BLaER1 (cell line): ENCODE data around the gene RLF.

Source experiments
- H3K27ac ChIP-seq: shearing (Covaris generic); formaldehyde crosslinking; 2 replicates; pipeline ENCODE4 v1.8.1; 2022
- H3K27me3 ChIP-seq: shearing (Covaris generic); formaldehyde crosslinking; 2 replicates; pipeline ENCODE4 v1.8.1; 2022
- H3K36me3 ChIP-seq: shearing (Covaris generic); formaldehyde crosslinking; 2 replicates; pipeline ENCODE4 v1.8.1; 2022
- H3K4me1 ChIP-seq: shearing (Covaris generic); formaldehyde crosslinking; 2 replicates; pipeline ENCODE4 v1.8.1; 2022
- H3K4me2 ChIP-seq: shearing (Covaris generic); formaldehyde crosslinking; 2 replicates; pipeline ENCODE4 v1.8.1; 2022
- H3K4me3 ChIP-seq: shearing (Covaris generic); formaldehyde crosslinking; 2 replicates; pipeline ENCODE4 v1.8.1; 2022
- H3K9ac ChIP-seq: shearing (Covaris generic); formaldehyde crosslinking; 2 replicates; pipeline ENCODE4 v1.8.1; 2022
- H3K9me3 ChIP-seq: shearing (Covaris generic); formaldehyde crosslinking; 2 replicates; pipeline ENCODE4 v1.8.1; 2022
- H4K20me1 ChIP-seq: shearing (Covaris generic); formaldehyde crosslinking; 2 replicates; pipeline ENCODE4 v1.8.1; 2022
- Cebpa-rat ChIP-seq: shearing (Covaris generic); IDR thresholded peaks from 2 replicates; pipeline ENCODE4 v1.8.1; 2022

RLF gene

DNA sequence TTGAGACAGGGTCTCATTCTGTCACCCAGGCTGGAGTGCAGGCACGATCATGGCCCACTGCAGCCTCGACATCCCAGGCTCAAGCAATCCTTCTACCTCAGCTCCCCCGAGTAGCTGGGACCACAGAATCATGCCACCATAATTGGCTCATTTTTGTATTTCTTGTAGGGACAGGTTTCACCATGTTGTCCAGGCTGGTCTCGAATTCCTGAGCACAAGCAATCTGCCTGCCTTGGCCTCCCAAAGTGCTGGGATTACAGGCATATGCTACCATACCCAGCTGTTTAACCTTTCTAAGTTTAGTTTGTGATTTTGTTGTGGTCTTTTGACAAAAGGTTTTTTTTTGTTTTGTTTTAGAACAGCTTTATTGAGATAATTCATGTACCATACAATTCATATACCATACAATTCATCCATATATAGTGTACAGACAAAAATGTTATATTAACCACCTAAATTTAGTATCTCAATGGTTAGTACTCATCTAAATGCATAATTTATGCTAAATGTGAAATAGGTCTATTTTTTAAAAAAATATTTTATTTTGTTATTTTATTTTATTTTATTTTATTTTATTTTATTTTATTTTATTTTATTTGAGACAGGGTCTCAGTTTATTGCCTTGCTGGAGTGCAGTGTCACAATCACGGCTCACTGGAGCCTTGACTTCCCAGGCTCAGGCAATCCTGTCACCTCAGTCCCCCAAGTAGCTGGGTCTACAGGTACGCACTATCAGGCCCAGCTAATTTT, 105.8 kb downstream of the RLF start:
- Histone ChIP-seq H3K4me2 (no peak overlapping the region), H3K27ac (no peak overlapping the region), H3K9me3 (no peaks in the 10 kb centered on the region), H3K27me3 (no peaks in the 10 kb centered on the region), H3K9ac (no peak overlapping the region), H3K4me1 (0 out of 2 replicates have a peak, but pooled peaks cover 6% of the 10 kb centered on the region), H3K4me3 (no peak overlapping the region), H4K20me1 (peaks cover 26% of the 10 kb centered on the region), H3K36me3 (peaks cover 97% of the 10 kb centered on the region)
- no peak for TF ChIP-seq Cebpa-rat

DNA sequence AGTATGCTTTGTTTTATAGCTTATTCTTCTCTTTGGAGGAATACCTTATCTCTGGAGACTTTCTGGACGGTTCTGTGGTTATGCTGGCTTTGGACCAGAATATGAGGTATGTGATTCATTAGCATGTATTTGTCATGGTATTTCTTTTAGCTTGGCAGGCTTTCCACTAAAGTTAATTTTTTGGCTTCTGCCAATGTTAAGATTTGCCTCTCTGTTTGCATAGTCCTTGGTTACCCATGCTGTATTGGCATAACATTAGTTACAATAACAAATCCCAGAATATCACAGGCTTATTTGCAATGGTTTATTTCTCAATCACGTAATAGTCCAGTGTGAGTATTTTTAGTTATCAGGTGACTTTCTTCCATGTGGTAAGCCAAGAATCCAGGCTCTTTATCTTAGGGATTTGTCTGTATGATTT, 106.6 kb downstream of the RLF start:
- H4K20me1 ChIP-seq: peaks cover 26% of the 10 kb centered on the region
- H3K4me2 ChIP-seq: no peak overlapping the region
- no peak for TF ChIP-seq Cebpa-rat
- H3K27me3 ChIP-seq: no peaks in the 10 kb centered on the region
- H3K9me3 ChIP-seq: no peaks in the 10 kb centered on the region
- H3K4me3 ChIP-seq: no peak overlapping the region
- H3K36me3 ChIP-seq: peaks cover 97% of the 10 kb centered on the region
- H3K9ac ChIP-seq: no peak overlapping the region
- H3K4me1 ChIP-seq: 0 out of 2 replicates have a peak, but pooled peaks cover 6% of the 10 kb centered on the region
- no peak overlapping the region for H3K27ac ChIP-seq

DNA sequence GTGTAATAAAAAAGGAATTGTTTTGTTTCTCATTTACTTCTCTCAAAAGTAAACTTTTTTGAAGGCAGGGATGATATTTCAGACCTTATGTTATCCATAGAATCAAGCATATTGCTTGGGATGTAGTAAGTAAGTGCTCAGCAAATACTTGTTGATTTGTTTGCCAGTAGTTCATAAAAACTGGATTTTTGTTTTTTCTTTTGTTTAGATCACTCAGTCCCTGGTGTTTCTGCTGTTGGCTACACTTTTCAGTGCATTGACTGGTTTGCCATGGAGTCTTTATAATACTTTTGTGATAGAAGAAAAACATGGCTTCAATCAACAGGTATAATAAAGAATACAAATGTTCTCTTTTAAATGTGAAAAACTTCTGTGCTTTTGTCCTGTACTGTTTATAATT, 107.0 kb downstream of the RLF start:
- Histone ChIP-seq H3K9ac (no peak overlapping the region), H3K4me2 (no peak overlapping the region), H3K36me3 (peaks cover 97% of the 10 kb centered on the region), H3K27ac (no peak overlapping the region), H3K27me3 (no peaks in the 10 kb centered on the region), H3K9me3 (no peaks in the 10 kb centered on the region), H3K4me3 (no peak overlapping the region), H4K20me1 (peaks cover 26% of the 10 kb centered on the region), H3K4me1 (0 out of 2 replicates have a peak, but pooled peaks cover 2% of the 10 kb centered on the region)
- no peak for TF ChIP-seq Cebpa-rat

DNA sequence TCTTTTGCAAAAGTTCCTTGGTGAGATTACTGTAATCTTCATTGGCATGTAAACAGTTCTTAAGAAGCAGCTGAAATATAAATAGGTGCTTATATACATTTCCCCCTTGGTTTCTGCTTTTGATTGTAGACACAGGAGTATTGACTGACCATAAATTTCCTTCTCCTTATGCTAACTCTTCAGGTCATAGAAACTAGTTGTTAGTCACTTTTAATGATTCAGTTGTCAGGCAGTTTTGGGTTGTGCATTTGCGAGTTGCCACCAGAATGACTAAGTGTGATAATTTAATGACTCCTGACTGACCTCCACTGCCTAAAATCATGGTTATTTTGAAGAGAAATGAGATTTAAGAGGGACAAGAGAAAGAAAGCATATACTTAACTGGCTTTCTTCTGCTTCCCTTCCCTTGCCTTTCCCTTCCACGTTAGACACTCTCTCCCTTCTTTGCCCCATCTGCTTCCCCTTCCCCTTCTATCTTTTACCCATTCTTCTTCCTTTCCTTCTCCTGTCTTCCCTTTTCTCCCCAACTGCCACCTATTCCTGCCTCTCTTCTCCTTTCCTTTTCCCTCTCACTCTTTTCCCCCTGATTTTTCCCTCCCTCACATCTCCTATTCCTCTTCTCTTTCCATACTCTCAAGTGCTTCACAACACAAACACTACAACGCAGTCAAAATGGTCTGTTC, 109.1 kb downstream of the RLF start:
- H4K20me1 ChIP-seq: peaks cover 17% of the 10 kb centered on the region
- no peak for TF ChIP-seq Cebpa-rat
- H3K4me3 ChIP-seq: no peak overlapping the region
- no peak overlapping the region for H3K4me2 ChIP-seq
- no peaks in the 10 kb centered on the region for H3K27me3 ChIP-seq
- no peak overlapping the region for H3K9ac ChIP-seq
- no peaks in the 10 kb centered on the region for H3K9me3 ChIP-seq
- H3K4me1 ChIP-seq: no peaks in the 10 kb centered on the region
- no peak overlapping the region for H3K27ac ChIP-seq
- peaks cover 94% of the 10 kb centered on the region for H3K36me3 ChIP-seq

DNA sequence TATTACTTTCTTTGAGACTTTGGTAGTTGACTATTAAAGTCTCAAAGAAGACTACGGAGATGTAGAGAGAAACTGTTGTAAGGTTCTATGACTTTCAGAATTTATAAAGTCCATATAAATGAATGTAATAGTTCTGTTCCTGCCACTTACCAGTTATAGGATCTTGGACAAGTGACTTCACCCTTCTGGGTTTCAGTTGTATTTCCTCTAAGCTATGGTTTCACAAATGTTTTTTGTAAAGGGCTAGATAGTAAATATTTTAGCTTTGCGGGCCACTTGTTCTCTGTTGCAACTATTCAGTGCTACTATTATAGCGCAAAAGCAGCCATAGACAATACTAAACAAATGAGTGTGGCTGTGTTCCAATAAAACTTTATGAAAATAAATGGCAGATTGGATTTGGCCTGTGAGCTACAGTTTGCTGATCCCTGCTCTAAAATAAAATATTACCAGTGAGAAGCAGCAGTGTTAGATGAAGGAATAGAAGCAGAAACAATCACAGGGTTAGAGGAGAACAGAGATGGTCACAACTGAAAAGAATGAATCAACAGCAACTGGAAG, 111.5 kb downstream of the RLF start:
- no peak for TF ChIP-seq Cebpa-rat
- no peaks in the 10 kb centered on the region for H3K27me3 ChIP-seq
- no peaks in the 10 kb centered on the region for H4K20me1 ChIP-seq
- no peaks in the 10 kb centered on the region for H3K4me1 ChIP-seq
- H3K27ac ChIP-seq: no peak overlapping the region
- H3K4me3 ChIP-seq: no peak overlapping the region
- peaks cover 97% of the 10 kb centered on the region for H3K36me3 ChIP-seq
- no peak overlapping the region for H3K4me2 ChIP-seq
- no peak overlapping the region for H3K9ac ChIP-seq
- no peaks in the 10 kb centered on the region for H3K9me3 ChIP-seq

DNA sequence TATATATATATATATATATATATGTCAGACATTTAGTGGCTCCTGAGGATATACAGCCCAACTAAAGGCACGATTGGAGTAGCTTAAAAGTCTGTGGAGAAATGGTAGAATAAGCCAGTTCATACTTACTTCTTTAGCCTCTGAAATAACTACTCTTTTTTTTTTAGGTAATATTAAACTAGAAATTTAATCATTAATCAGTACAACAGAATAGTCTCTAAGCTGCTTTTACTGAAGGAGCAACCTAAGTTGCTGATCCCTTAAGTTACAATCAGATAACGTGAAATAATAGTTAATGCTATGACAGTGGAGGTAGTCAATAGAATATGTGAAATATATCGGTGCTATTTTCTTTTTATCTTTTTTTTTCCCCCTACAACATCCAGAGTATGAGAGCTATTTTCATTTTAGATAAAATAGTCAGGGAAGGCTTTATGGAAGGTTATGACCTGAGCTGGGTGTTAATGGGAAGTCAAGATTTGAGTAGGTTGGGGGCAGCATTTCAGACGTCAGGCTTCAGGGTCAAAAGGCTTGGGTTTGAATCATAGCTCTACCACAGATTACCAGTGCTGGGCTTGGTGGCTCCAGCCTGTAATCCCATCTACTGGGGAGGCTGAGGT, 112.5 kb downstream of the RLF start:
- peaks cover 91% of the 10 kb centered on the region for H3K36me3 ChIP-seq
- no peaks in the 10 kb centered on the region for H4K20me1 ChIP-seq
- no peaks in the 10 kb centered on the region for H3K4me1 ChIP-seq
- H3K4me2 ChIP-seq: no peak overlapping the region
- H3K27me3 ChIP-seq: no peaks in the 10 kb centered on the region
- no peak overlapping the region for H3K27ac ChIP-seq
- no peak overlapping the region for H3K4me3 ChIP-seq
- H3K9ac ChIP-seq: no peak overlapping the region
- no peak for TF ChIP-seq Cebpa-rat
- no peaks in the 10 kb centered on the region for H3K9me3 ChIP-seq

DNA sequence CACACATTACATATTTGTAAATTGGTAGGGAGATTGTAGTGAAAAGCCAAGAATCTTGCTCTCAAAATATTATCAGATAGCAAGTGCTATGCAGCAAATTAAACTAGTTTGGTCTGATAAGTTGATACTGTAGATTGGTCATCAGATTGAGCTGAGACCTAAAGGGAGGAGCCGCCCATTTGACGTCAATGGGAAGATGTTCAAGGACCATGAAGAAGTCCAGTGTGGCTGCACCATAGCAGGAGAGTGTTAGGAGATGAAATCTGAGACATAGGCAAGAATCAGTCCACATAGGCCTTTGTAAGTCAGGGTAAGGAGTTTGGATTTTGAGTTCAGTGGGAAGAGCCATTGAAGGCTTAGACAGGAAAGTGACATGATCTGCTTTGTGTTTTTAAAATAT, 113.1 kb downstream of the RLF start:
- Histone ChIP-seq H3K9ac (no peak overlapping the region), H3K4me2 (no peak overlapping the region), H4K20me1 (no peaks in the 10 kb centered on the region), H3K4me3 (no peak overlapping the region), H3K9me3 (no peaks in the 10 kb centered on the region), H3K4me1 (no peaks in the 10 kb centered on the region), H3K36me3 (peaks cover 91% of the 10 kb centered on the region), H3K27me3 (no peaks in the 10 kb centered on the region), H3K27ac (no peak overlapping the region)
- no peak for TF ChIP-seq Cebpa-rat

DNA sequence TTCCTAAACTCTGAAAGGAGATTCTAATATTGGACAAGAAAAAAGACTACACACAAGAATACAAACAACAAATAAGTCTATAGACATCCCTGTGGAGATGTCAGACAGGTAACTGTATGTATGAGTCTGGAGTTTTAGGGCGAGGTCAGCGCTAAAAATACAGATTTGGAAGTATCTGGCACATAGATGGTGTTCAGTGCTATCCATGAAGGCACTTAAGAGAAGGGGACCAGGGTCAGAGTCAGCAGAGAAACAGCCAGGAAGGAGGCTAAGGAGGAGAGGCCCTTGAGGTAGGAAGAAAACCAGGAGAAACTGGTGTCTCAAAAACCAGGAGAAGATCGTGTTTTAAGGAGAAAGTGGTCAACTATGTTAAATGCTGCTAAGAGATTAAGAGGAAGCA, 114.9 kb downstream of the RLF start:
- H3K27ac ChIP-seq: no peak overlapping the region
- peaks cover 18% of the 10 kb centered on the region; the same call in 1 of the 2 replicates for H4K20me1 ChIP-seq
- H3K4me3 ChIP-seq: no peak overlapping the region
- H3K27me3 ChIP-seq: no peaks in the 10 kb centered on the region
- no peak for TF ChIP-seq Cebpa-rat
- no peak overlapping the region for H3K9ac ChIP-seq
- H3K4me1 ChIP-seq: no peaks in the 10 kb centered on the region
- no peaks in the 10 kb centered on the region for H3K9me3 ChIP-seq
- H3K36me3 ChIP-seq: peaks cover 87% of the 10 kb centered on the region
- H3K4me2 ChIP-seq: no peak overlapping the region

DNA sequence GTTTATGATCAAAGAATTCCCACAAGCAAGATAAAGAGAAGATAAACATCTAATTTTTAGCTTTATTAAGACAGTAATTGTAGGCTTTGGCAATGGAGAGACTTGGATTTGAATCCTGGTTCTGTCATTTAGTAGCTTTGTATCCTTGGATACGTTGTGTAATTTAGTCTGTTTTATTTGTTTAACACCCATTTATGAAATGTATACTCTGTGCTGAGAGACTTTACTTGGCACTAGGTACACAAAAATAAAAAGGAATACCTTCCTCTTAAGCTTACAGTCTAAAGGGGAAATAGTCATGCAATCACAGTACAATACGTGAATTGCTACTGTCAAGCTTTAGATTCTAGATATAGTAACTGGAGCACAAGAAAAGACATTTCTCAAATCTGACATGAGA, 120.7 kb downstream of the RLF start:
- no peak overlapping the region for H3K4me2 ChIP-seq
- H3K9ac ChIP-seq: no peak overlapping the region
- no peaks in the 10 kb centered on the region for H3K9me3 ChIP-seq
- H3K4me1 ChIP-seq: no peaks in the 10 kb centered on the region
- no peak overlapping the region for H3K27ac ChIP-seq
- peaks cover 82% of the 10 kb centered on the region for H3K36me3 ChIP-seq
- H3K4me3 ChIP-seq: no peak overlapping the region
- H3K27me3 ChIP-seq: no peaks in the 10 kb centered on the region
- H4K20me1 ChIP-seq: peaks cover 22% of the 10 kb centered on the region; the same call in 1 of the 2 replicates
- no peak for TF ChIP-seq Cebpa-rat
